Astrocyte (in vitro differentiated cells and primary cell): ENCODE measurements around the gene CHIC2. TPM values are rescaled to one million over a fixed set of nuclear protein-coding genes. Genes with fewer than 3 reads are reported as not detected.

Source experiments
- DNase-seq: peaks from one replicate; pipeline ENCODE4 v3.0.0-alpha.2; 2010; ENCODE audit warnings: low read depth
- FAIRE-seq: peaks from 2 replicates; lab custom pipeline; 2011; peaks lifted over from hg19 to GRCh38; lab: Jason Lieb, UNC
- H2AFZ ChIP-seq: 2 replicates; pipeline ENCODE4 v1.6.0; 2012; ENCODE audit warnings: low read depth, low read length, inconsistent platforms
- H3K27ac ChIP-seq: 2 replicates; pipeline ENCODE4 v1.5.1; 2011; ENCODE audit warnings: low read depth, low read length, inconsistent platforms
- H3K27me3 ChIP-seq: 2 replicates; pipeline ENCODE4 v1.6.0; 2011; ENCODE audit warnings: low read length, inconsistent platforms; ENCODE audit not compliant: insufficient read depth
- H3K36me3 ChIP-seq: 2 replicates; pipeline ENCODE4 v1.5.1; 2011; ENCODE audit warnings: low read length, inconsistent platforms; ENCODE audit not compliant: insufficient read depth
- H3K4me1 ChIP-seq: 2 replicates; pipeline ENCODE4 v1.5.1; 2011; ENCODE audit warnings: low read length, inconsistent platforms; ENCODE audit not compliant: insufficient read depth
- H3K4me2 ChIP-seq: 2 replicates; pipeline ENCODE4 v1.6.0; 2012; ENCODE audit warnings: low read length, inconsistent platforms
- H3K4me3 ChIP-seq: 2 replicates; pipeline ENCODE4 v1.5.1; 2011; ENCODE audit warnings: low read depth, mild to moderate bottlenecking, low read length, inconsistent platforms; ENCODE audit not compliant: insufficient read depth
- H3K79me2 ChIP-seq: 2 replicates; pipeline ENCODE4 v1.6.0; 2012; ENCODE audit warnings: mild to moderate bottlenecking, low read length, inconsistent platforms; ENCODE audit not compliant: insufficient read depth
- H3K9ac ChIP-seq: 2 replicates; pipeline ENCODE4 v1.6.0; 2012; ENCODE audit warnings: mild to moderate bottlenecking, low read length, inconsistent platforms
- H3K9me3 ChIP-seq: 2 replicates; pipeline ENCODE4 v1.5.1; 2012; ENCODE audit warnings: low read depth, mild to moderate bottlenecking, low read length, inconsistent platforms; ENCODE audit not compliant: insufficient read depth
- H4K20me1 ChIP-seq: 2 replicates; pipeline ENCODE4 v1.6.0; 2012; ENCODE audit warnings: low read length, inconsistent platforms; ENCODE audit not compliant: insufficient read depth
- H3K27ac Mint-ChIP-seq: one replicate; pipeline ENCODE4 v1.8.0; 2021; ENCODE audit warnings: mild to moderate bottlenecking, mixed read lengths; ENCODE audit not compliant: unreplicated experiment
- H3K27me3 Mint-ChIP-seq: one replicate; pipeline ENCODE4 v1.8.0; 2021; ENCODE audit warnings: low read depth, mixed read lengths; ENCODE audit not compliant: unreplicated experiment
- H3K36me3 Mint-ChIP-seq: one replicate; pipeline ENCODE4 v1.8.0; 2021; ENCODE audit warnings: low read depth, mixed read lengths; ENCODE audit not compliant: unreplicated experiment
- H3K4me1 Mint-ChIP-seq: one replicate; pipeline ENCODE4 v1.8.0; 2021; ENCODE audit warnings: low read depth, mixed read lengths; ENCODE audit not compliant: unreplicated experiment
- H3K4me3 Mint-ChIP-seq: one replicate; pipeline ENCODE4 v1.8.0; 2021; ENCODE audit warnings: mild to moderate bottlenecking, moderate library complexity, mixed read lengths; ENCODE audit not compliant: unreplicated experiment
- H3K9me3 Mint-ChIP-seq: one replicate; pipeline ENCODE4 v1.8.0; 2021; ENCODE audit warnings: mild to moderate bottlenecking, mixed read lengths; ENCODE audit not compliant: unreplicated experiment
- EZH2 ChIP-seq: IDR thresholded peaks from 2 replicates; pipeline ENCODE4 v1.6.1; 2012; ENCODE audit warnings: mild to moderate bottlenecking, low read length, inconsistent platforms; ENCODE audit not compliant: insufficient read depth
- total RNA-seq: library from RNA; stranded (reverse); gene quantifications from 2 replicates; pipeline ENCODE4 v1.2.1, GENCODE V29; 2021
- TF ChIP-seq, protein P1 (sequence below): IDR thresholded peaks from 2 replicates; pipeline ENCODE4 v1.5.1; 2011; ENCODE audit warnings: low read depth, mild to moderate bottlenecking, inconsistent platforms, low read length, moderate library complexity; ENCODE audit not compliant: insufficient read depth

The CHIC2 gene
- total RNA-seq, 1 donor from 2014 or later = 38.2 TPM

DNA sequence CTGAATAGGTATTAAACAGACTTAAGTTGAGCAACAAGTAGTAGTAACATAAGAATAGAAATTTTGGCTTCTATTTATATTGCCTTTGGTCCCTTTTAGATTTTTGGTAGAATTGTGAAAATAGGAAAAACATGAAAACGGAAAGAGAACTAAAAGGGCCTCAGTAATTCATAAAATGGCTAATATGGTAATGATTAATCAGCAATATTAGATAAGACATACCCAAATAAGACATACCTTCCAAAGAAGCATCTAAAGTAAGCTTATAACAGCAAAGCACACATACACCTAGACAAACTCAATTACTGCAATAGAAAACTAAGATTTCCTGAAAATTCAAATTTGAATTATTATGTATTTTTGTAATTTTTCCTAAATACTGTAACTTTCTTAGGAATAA is 46.4 kb downstream of the CHIC2 start:
- H2AFZ ChIP-seq = no peak overlapping the region
- H3K36me3 ChIP-seq = no peaks in the 10 kb centered on the region
- H3K4me2 ChIP-seq = no peak overlapping the region
- peaks cover 38% of the 10 kb centered on the region for H4K20me1 ChIP-seq
- no peak overlapping the region for H3K27ac ChIP-seq
- no peaks in the 10 kb centered on the region for H3K27me3 ChIP-seq
- no peaks in the 10 kb centered on the region for H3K9me3 ChIP-seq
- Mint-ChIP-seq H3K4me3 (no peak overlapping the region), H3K36me3 (no peaks in the 10 kb centered on the region), H3K9me3 (no peaks in the 10 kb centered on the region), H3K27ac (no peak overlapping the region), H3K27me3 (no peaks in the 10 kb centered on the region), H3K4me1 (peaks cover 6% of the 10 kb centered on the region)
- no peak overlapping the region for H3K4me3 ChIP-seq
- FAIRE-seq (no peak), DNase-seq (no peak)
- TF ChIP-seq, protein P1, sequence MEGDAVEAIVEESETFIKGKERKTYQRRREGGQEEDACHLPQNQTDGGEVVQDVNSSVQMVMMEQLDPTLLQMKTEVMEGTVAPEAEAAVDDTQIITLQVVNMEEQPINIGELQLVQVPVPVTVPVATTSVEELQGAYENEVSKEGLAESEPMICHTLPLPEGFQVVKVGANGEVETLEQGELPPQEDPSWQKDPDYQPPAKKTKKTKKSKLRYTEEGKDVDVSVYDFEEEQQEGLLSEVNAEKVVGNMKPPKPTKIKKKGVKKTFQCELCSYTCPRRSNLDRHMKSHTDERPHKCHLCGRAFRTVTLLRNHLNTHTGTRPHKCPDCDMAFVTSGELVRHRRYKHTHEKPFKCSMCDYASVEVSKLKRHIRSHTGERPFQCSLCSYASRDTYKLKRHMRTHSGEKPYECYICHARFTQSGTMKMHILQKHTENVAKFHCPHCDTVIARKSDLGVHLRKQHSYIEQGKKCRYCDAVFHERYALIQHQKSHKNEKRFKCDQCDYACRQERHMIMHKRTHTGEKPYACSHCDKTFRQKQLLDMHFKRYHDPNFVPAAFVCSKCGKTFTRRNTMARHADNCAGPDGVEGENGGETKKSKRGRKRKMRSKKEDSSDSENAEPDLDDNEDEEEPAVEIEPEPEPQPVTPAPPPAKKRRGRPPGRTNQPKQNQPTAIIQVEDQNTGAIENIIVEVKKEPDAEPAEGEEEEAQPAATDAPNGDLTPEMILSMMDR = no peak
- no peak for TF ChIP-seq EZH2
- H3K4me1 ChIP-seq = no peaks in the 10 kb centered on the region
- H3K9ac ChIP-seq = no peak overlapping the region
- peaks cover 25% of the 10 kb centered on the region for H3K79me2 ChIP-seq

DNA sequence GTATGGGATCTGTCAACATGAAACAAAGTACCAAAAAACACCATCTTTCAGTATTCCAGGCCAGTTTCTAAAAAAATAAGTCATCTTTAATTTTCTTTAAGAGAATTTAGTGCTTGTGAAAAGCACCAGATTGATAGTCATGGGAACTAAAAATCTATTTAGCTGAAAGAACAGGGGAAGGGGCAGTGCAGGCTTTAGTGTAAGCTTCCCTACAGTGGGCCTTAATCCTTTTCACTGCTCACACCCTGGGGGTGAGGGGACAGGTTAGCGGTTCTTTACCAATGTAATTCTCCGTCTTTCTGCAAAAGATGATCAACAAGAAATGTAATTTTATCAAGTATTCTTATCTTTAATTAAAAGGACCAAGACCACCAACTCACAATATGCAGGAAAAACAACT is 47.1 kb downstream of the CHIC2 start:
- Histone ChIP-seq H3K9ac (no peak overlapping the region), H4K20me1 (peaks cover 35% of the 10 kb centered on the region), H3K27me3 (no peaks in the 10 kb centered on the region), H3K79me2 (peaks cover 21% of the 10 kb centered on the region), H3K9me3 (no peaks in the 10 kb centered on the region), H3K4me3 (no peak overlapping the region), H3K4me1 (no peaks in the 10 kb centered on the region), H3K36me3 (no peaks in the 10 kb centered on the region), H3K4me2 (no peak overlapping the region), H3K27ac (no peak overlapping the region), H2AFZ (no peak overlapping the region)
- Mint-ChIP-seq H3K9me3 (no peaks in the 10 kb centered on the region), H3K4me3 (no peak overlapping the region), H3K27me3 (no peaks in the 10 kb centered on the region), H3K36me3 (no peaks in the 10 kb centered on the region), H3K27ac (no peak overlapping the region), H3K4me1 (peaks cover 6% of the 10 kb centered on the region)
- no peak for TF ChIP-seq EZH2
- TF ChIP-seq, protein P1 = no peak
- DNase-seq = no peak
- no peak for FAIRE-seq

DNA sequence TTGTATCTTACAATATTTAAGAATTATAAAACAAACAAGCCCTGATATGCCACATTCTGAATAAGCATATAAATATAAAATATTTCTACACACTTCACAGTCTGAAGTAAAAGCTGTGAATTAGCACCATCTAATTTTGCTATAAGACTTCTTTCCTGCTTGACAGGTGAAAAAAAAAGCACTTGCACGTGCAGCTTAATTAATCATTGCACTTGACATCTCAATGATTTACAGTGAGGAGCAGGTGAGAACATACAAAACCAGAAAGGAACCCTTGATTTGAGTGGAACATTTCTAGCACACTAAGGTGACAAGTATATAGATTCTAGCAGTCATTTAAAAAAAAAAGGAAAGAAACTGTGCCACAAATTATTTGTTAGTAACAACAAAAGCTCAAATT is 47.9 kb downstream of the CHIC2 start:
- H3K4me1 Mint-ChIP-seq = peaks cover 6% of the 10 kb centered on the region
- no peaks in the 10 kb centered on the region for H3K9me3 Mint-ChIP-seq
- no peak overlapping the region for H3K4me3 ChIP-seq
- DNase-seq (no peak), FAIRE-seq (no peak)
- no peak overlapping the region for H2AFZ ChIP-seq
- no peaks in the 10 kb centered on the region for H3K27me3 ChIP-seq
- H3K79me2 ChIP-seq = peaks cover 16% of the 10 kb centered on the region
- no peak overlapping the region for H3K27ac ChIP-seq
- no peak overlapping the region for H3K4me3 Mint-ChIP-seq
- H3K27me3 Mint-ChIP-seq = no peaks in the 10 kb centered on the region
- H3K36me3 Mint-ChIP-seq = no peaks in the 10 kb centered on the region
- no peak for TF ChIP-seq EZH2
- TF ChIP-seq, protein P1 = no peak
- H3K27ac Mint-ChIP-seq = no peak overlapping the region
- no peaks in the 10 kb centered on the region for H3K36me3 ChIP-seq
- no peak overlapping the region for H3K9ac ChIP-seq
- no peaks in the 10 kb centered on the region for H3K4me1 ChIP-seq
- no peak overlapping the region for H3K4me2 ChIP-seq
- H3K9me3 ChIP-seq = no peaks in the 10 kb centered on the region
- H4K20me1 ChIP-seq = peaks cover 28% of the 10 kb centered on the region
